HG03460 (cell line): ENCODE data around the gene XRCC3.

Experiments used
- ATAC-seq: cut with Tn5 transposase; IDR thresholded peaks from one replicate; pipeline ENCODE4 v1.9.1; 2021; ENCODE audit not compliant: unreplicated experiment

Gene XRCC3

DNA sequence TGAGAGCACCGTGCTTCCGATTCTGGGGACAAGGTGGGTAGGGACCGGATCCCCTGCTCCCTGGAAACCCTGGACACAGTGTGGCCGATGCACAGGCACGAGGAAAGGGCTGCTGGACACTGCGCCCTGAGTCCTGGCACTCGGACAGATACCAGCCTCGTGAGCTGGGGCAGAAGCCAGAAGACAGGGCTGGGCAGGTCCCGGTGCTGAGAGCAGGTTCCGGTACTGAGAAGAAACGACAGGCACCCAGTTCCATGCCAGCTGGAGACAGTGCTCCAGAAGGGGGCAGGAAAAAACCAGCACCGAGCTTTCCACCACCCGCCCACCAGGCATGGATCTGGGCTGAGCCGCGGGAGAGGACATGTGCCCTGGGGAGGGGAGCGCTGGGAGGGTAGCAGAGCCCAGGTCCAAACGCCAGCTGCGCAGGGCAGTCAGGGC, 6.5 kb downstream of the XRCC3 start:
- no peak for ATAC-seq

DNA sequence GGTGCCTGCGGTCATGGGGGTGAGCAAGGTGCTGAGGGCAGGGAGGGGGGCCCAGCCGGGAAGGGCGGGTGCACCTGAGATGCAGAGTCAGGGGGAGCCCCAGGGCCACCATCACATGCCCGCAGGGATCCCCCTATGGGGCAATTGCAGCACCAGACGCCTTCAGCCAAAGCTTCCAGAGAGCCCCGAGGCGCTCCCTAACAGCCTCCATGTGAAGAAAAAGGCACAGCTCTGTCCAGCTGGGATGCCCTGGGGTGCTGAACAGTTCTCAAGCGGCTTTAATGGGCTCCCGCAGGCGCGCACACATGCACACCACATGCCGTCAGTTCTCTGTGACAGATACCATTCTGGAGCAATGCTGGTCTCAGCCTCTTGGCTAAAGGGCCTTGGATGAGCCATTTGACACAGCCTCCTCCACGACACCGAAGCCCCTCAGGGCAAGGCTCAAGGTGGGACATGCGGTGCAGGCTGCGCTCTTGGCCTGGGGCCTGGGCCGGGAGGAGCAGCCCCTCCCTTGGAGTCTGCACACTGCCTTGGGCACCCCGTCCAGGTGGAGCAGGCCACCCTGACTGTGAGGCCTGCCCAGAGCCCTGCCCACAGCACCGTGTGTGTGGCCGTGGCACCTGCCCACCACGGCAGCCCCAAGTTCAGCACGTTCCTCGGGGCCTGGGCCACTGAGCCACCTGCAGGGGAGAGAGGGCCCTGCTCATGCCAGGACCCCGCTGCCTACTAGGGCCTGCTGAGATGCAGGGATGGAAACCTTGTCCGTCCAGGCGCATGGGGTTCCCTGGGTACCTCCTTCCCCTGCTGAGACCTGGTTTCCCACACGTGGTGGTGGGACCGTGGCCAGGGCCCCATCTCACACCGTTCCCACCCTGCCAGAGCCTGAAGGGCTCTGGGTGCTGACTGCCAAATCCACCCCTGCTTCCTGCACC, 7.7 kb downstream of the XRCC3 start:
- no peak for ATAC-seq

DNA sequence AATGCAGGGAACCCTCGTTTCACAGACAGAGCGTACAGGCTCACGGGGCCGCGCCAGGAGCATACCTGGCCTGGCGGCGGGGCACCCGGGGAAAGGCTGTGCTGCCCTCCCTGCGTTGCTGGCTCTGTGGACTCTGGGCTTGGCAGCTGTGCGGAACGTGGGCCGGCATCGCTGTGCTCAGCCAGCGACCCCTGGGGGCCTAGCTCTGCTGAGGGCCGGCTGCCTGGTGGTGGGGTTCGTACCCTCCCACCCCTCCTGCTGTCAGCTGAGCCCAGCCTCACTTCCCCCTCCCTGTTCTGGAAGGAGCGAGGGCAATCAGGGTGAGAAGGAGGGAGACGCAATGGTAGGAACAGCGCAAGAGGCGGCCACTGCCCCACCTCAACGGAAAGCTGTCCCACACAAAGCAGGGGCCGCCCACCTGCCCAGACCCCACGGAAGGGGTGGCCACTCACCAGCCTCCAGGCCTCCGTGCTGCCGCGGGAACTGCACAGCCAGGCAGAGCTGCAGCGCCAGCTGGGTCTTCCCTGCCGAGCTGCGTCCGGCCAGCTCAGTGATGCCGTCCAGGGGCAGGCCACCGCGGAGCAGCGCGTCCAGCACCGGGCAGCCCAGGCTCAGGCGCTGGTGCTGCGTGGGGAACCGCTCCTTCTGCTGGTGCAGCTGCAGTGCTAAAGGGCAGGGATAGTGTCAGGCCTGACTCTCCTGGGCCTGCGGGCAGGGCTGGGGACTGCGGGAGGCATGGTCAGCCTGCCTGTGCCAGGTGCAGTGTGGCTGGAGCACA, 8.5 kb downstream of the XRCC3 start:
- ATAC-seq, result no peak

DNA sequence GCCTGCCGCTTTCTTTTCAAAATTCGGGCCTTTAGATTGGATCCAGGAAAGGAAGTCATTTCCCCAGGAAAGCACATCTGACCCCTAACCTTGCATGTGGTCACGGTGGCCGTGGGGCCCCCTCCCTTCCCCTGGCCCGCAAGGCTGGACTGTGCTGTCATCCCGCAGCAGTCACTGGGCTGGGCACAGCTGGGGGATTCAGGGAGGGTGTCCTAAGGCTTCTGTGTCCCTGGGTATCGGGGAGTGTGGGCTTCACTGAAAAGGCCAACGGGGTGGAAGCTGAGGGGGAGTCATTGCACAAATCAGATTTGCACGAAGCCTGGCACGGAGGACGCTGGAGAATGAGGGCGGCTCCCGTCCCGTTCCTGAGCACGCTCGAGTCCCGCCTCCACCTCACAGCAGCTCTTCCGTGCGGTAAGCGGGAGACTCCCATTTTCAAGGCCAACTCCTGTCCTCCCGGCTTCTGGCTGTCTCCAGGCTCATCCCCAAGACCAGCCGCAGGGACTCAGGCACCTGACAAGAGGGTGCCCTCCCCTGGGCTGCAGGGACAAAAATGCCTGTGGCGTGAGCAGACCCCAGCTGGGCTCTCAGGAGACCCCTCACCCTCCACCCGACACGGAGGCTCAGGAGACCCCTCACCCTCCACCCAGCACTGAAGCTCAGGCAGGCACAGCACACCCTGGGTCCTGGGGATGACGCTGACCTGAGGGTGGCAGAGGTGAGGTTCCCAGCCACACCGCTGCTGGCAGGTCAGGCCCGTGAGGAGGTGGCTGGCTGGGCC, 9.6 kb downstream of the XRCC3 start:
- ATAC-seq, result no peak

DNA sequence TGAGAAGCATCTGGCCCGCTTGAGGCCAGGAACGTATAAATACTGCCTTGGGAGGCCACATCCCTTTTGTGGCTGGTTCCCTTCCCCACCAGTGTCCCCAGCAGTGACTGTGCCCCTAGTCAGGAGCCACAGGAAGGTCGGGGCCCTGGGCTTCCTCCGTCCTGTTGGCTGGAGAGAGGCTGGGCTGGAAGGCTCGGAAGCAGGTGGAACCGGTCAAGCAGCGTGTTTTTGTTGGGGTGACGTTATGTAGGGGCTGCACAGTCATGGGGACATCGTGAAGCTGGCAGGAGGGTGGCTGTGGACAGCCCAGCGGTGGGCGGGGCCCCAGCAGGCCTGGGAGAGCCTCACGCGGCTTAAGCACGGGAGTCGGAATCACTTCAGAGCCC, 10.1 kb downstream of the XRCC3 start:
- no peak for ATAC-seq

DNA sequence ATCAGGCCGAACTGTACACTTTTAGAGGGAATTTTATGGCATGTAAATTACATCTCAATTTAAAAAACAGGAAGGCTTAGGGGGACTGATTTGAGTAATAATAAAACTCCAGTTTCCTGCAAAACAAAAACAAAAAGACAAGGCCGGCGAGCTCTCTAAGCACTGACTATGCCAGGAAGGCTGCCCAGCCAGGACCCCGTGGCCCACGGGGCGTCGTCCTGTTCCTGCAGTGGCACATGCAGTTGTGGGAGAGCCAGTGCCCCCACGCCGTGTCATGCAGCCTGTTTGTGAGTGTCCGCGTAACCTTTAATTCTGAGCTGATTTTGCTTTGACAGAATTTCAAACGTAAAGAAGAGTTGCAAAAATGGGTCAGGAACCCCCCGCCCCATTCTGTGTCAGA, 10.5 kb downstream of the XRCC3 start:
- ATAC-seq, result no peak

DNA sequence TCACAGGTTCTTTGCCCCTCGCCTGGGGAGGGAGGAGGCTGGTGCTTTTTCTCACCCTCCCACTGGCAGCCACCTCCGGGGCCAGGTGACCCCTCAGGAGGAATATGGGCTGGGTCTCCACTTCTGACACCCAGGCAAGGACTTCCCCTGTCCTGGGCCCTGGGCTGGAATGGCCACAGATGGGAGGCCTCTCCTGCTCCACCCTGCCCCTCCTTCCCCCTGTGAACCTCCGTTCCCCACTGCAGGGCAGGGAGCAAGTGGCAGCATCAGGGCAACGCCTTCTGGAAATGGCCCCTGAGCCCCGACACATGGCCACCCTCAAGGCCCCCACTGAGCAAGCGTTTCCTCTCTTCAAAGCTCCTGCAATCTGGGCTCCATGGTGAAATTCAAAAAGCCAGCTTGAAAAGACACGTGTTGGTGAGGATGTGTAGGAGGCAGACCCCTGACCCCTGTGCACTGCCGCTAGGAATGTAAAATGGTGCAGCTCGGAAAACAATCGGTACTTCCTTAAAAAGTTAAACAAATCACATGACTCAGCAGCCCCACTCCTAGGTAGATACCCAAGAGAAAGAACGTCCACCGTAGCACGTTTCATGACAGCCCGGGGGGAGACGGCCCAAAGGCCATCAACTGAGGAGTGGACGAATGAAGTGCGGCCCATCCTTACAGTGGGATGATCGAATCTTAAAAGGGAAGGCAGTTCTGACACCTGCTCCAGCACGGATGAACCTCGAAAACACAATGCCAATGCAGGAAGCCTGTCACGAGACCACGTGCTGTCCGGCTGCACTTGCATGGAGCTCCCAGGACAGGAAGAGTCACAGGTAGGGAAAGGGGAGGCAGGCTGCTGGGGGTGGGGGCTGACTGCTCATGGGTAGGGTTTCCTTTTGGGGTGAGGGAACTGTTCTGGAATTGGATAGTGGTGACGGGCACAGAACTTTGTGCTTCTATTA, 11.5 kb downstream of the XRCC3 start:
- no peak for ATAC-seq

DNA sequence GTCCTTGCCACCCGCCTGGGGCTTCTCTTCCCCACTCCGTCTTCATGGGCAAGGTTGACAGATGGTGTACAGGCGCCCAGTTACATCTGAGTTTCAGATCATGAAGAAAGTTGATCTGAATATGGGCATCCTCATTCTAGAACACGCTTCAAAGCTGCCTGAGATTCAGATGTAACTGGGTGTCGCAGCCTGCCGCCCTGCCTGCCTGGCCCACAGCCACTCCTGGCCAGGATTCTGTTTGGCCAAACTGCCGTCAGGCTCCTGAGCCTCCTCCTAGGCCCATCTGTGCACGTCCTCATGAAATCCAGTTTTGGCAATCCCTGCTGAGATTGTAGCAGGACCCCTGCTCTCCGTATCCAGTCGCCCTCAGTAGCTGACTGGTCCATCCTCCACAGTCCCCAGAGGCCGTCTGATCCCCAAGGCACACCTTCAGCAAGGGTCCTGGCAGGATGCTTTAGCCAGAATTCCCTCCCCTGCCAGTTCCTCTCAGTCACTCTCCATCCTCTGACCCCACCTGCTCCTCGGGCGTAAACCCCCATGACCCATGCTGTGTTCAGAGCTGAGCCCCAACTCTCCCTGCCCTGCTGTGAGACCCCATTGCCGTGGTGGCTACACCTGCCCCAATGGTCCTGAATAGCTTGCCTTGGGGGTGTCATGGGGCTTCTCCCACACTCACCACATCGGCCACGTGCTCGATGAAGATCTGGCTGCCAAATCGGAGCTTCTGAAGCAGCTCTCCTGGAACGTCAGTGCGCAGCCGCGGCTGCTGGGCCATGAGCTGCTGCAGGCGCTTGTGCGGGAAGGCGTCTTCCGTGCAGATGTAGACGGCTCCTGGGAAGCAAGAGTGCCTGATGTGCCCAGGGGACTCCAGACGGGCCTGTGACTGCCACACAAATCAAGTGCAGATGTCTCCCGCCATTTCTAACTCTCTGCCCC, 12.5 kb downstream of the XRCC3 start:
- no peak for ATAC-seq

- no peak for ATAC-seq
Observed at GRCh38 chr14:103702095-103702494, 13.2 kb downstream of the XRCC3 start.

GRCh38 chr14:103700753-103701490, 14.3 kb downstream of the XRCC3 start:
- no peak for ATAC-seq

DNA sequence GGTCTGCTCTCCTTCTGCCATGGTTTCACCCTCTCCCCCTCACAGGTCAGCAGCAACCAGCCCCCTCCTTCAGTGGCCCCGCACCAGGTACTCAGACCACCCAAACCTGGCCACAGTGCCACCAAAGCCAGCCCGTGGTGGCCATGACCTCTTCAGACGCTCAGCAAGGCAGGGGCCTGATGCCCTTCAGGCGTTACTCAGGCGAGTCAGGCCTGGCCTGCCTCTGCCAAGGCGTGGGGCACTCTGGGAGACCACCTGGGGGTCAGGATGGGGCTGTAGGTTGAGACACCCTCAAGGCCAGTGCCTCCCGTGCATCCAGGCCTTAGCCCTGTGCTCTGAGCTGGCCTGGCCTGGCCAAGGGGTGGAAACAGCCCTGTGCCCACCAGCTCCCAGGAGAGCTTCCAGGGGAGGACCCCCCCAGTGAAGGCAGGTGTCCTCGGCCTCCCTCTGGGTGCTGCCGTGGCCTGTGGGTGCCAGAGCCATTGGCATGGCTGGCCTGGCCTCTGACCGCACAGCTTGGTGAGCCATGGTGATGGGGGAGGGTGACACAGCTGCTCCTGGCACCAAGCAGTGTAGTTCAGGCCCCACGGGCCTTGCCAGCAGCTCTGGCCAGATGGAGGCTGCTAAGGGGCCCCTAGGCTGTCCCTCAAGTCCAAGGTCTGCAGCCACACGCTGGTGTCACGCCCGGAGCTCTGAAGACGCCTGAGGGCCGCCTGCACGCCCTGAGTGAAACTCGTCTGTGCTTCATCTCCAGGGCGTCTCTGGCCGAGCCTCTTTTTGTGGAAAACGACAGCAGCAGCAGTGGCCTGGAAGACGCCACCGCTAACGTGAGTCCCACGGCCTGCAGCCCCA, 15.1 kb downstream of the XRCC3 start:
- ATAC-seq, result no peak

DNA sequence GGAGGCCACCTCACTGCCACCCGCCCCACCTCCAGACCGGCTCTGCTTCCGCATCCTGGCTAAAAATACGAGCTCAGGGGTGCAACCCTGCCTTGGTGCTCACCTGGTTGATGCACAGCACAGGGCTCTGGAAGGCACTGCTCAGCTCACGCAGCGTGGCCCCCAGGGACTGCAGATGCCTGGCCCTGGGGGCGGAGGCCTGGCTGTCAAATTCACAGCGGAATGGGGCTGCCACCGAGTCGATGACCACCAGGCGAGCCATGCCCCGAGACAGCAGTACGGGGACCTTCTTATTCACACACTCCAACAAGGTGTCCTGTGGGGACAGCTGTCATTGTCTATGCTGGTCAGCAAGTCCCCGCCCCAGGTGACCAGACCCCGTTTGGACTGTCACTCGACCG, 16.0 kb downstream of the XRCC3 start:
- no peak for ATAC-seq

- no peak for ATAC-seq
Observed at GRCh38 chr14:103698380-103699260, 16.6 kb downstream of the XRCC3 start.

DNA sequence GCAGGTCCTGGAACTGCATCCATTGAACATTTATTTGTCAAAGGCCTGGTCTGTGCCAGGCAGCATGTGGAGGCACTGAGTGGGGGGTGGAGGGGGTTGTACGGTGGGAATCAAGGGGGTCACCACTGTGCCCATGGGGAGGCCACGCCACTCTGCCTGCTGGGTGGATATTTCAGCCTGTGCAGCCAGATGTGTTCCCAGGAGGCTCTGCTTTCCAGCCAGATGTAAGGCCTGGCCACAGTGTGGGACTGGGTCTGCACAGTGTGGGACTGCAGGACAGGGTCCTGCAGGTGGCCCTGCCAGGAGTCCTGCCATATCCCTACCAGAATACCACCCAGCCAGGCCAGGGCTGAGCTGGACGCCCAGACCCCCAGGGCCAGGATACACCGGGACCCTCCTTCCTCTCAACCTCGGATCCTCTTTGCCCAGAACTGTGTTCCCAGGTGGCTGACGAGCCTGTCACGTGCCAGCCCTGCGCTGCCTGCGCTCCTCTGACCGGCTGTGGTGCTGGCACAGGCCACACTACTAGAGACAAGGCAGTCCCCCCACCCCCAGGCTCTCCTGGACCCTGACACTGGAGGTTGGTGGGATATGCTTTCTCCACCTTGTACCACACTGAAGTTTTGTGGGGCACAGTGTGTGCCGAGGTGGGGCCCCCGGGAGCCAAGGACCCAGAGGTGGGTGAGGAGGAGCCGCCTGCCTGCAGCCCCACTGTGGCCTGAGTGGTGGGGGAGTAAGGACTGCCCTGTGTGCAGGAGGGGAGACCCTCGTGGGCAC, 17.5 kb downstream of the XRCC3 start:
- no peak for ATAC-seq

DNA sequence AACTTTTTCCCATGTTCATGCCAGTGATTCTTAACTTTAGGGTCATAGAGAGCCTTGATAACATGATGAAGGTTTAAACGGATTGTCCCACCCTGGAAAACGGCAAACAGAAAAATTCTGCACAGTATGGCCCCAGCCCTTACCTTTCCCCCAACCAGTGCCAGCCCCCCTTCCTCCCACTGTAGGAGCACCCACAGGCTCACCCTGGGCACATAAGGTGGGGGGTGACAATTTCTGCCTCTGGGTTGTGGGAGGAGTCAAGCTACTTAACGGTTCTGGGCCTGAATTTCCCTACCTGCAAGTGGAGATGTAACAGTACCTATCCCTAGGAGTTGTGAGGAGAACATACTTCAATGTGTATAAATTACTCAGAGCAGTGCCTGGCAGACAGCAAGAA, 18.0 kb downstream of the XRCC3 start:
- ATAC-seq, result no peak
